HEK293T (cell line): ENCODE data around the gene PCBP3.
A peak's percentile ranks its signal among the peaks of the same experiment; 100 is the strongest.

Source experiments
- CTCF ChIA-PET: fragments of 350-600 bp; formaldehyde crosslinking; extraction: SDS; loops from one replicate; lab custom pipeline; 2021; ENCODE audit warnings: antibody characterized with exemption, inconsistent platforms; lab: Yijun Ruan, JAX
- POLR2A ChIA-PET: fragments of 350-600 bp; formaldehyde crosslinking; extraction: SDS; loops from one replicate; lab custom pipeline; 2020; ENCODE audit warnings: antibody characterized with exemption, inconsistent platforms; lab: Yijun Ruan, JAX
- DNase-seq: peaks from one replicate; pipeline ENCODE4 v3.0.0; 2012; ENCODE audit warnings: mixed read lengths; ENCODE audit errors: extremely low spot score
- ARNT ChIP-seq: fragments of 450-650 bp; IDR thresholded peaks from 2 replicates; pipeline ENCODE4 v1.6.1; 2017; ENCODE audit warnings: mild to moderate bottlenecking
- BHLHE40 ChIP-seq: fragments of 450-650 bp; IDR thresholded peaks from 2 replicates; pipeline ENCODE4 v1.6.1; 2016; ENCODE audit warnings: mild to moderate bottlenecking, moderate library complexity, borderline replicate concordance
- CTBP1 ChIP-seq: fragments of 450-650 bp; IDR thresholded peaks from 2 replicates; pipeline ENCODE4 v1.6.1; 2016; ENCODE audit warnings: borderline replicate concordance
- ELF4 ChIP-seq: fragments of 450-650 bp; IDR thresholded peaks from 2 replicates; pipeline ENCODE4 v1.6.1; 2017; ENCODE audit warnings: antibody characterized with exemption
- FOXA1 ChIP-seq: fragments of 450-650 bp; IDR thresholded peaks from 2 replicates; pipeline ENCODE4 v1.6.1; 2016; ENCODE audit warnings: mild to moderate bottlenecking
- FOXK2 ChIP-seq: fragments of 450-650 bp; IDR thresholded peaks from 2 replicates; pipeline ENCODE4 v1.6.1; 2016; ENCODE audit warnings: mild to moderate bottlenecking
- FOXM1 ChIP-seq: fragments of 450-650 bp; IDR thresholded peaks from 2 replicates; pipeline ENCODE4 v1.6.1; 2017; ENCODE audit warnings: mild to moderate bottlenecking, borderline replicate concordance
- HDGF ChIP-seq: fragments of 450-650 bp; IDR thresholded peaks from 2 replicates; pipeline ENCODE4 v1.6.1; 2017; ENCODE audit warnings: antibody characterized with exemption, borderline replicate concordance
- L3MBTL2 ChIP-seq: fragments of 450-650 bp; conservative IDR thresholded peaks from 2 replicates; pipeline ENCODE4 v1.6.1; 2016; ENCODE audit warnings: mild to moderate bottlenecking
- LEF1 ChIP-seq: fragments of 450-650 bp; IDR thresholded peaks from 2 replicates; pipeline ENCODE4 v1.6.1; 2017; ENCODE audit warnings: mild to moderate bottlenecking, borderline replicate concordance
- NFRKB ChIP-seq: fragments of 450-650 bp; IDR thresholded peaks from 2 replicates; pipeline ENCODE4 v1.6.1; 2016; ENCODE audit warnings: mild to moderate bottlenecking, moderate library complexity
- PKNOX1 ChIP-seq: fragments of 450-650 bp; IDR thresholded peaks from 2 replicates; pipeline ENCODE4 v1.6.1; 2016
- SP1 ChIP-seq: fragments of 450-650 bp; IDR thresholded peaks from 2 replicates; pipeline ENCODE4 v1.6.1; 2017
- SUZ12 ChIP-seq: fragments of 450-650 bp; IDR thresholded peaks from 2 replicates; pipeline ENCODE4 v1.6.1; 2016; ENCODE audit warnings: mild to moderate bottlenecking
- TARDBP ChIP-seq: fragments of 450-650 bp; IDR thresholded peaks from 2 replicates; pipeline ENCODE4 v1.6.1; 2016
- ZNF384 ChIP-seq: fragments of 450-650 bp; IDR thresholded peaks from 2 replicates; pipeline ENCODE4 v1.6.1; 2016

The PCBP3 gene

GRCh38 chr21:45982758-45983648 is 339.5 kb downstream of the PCBP3 start:
- no peak for TF ChIP-seq SP1
- POLR2A ChIA-PET, result interaction anchor here (0.9 to 1.5 kb wide), 3 partner anchors 10 to 160 kb away, joined by 3 to 8 read pairs (median 3); no protein-coding TSS in a partner anchor
- no peak for DNase-seq
- CTCF ChIA-PET, result interaction anchor here (0.6 to 1.0 kb wide), 2 partner anchors 9 to 12 kb away, joined by 3 read pairs; no protein-coding TSS in a partner anchor

GRCh38 chr21:45983649-45983965 is 340.1 kb downstream of the PCBP3 start:
- ChIA-PET POLR2A (no interaction called here), CTCF (no interaction called here)
- no peak for DNase-seq

GRCh38 chr21:45983981-45984551 is 340.5 kb downstream of the PCBP3 start:
- TF ChIP-seq FOXK2 (no peak), ELF4 (no peak), ARNT (no peak), LEF1 (no peak), HDGF (no peak)
- ChIA-PET POLR2A (no interaction called here), CTCF (no interaction called here)

More at GRCh38 chr21:45983649-45983965, 340.1 kb downstream of the PCBP3 start:
- TF ChIP-seq ARNT (no peak), LEF1 (no peak), ELF4 (no peak), PKNOX1 (no peak), NFRKB (no peak), ZNF384 (no peak), FOXA1 (no peak), FOXK2 (no peak), TARDBP (no peak), SUZ12 (no peak), FOXM1 (no peak)

GRCh38 chr21:45984584-45985095 is 341.1 kb downstream of the PCBP3 start:
- DNase-seq, result no peak
- TF ChIP-seq CTBP1 (0 out of 2 replicates have a peak, but pooled peaks have one; percentile 8), FOXM1 (no peak)
- ChIA-PET CTCF (no interaction called here), POLR2A (no interaction called here)

More at GRCh38 chr21:45983981-45984551, 340.5 kb downstream of the PCBP3 start:
- DNase-seq, result no peak

- CTCF ChIA-PET, result no interaction called here
- POLR2A ChIA-PET, result no interaction called here
- no peak for DNase-seq
- TF ChIP-seq FOXA1, result no peak
- no peak for TF ChIP-seq L3MBTL2
- TF ChIP-seq FOXK2, result no peak
- no peak for TF ChIP-seq SP1
- no peak for TF ChIP-seq TARDBP
- TF ChIP-seq BHLHE40, result no peak
- no peak for TF ChIP-seq SUZ12
- no peak for TF ChIP-seq ZNF384
- TF ChIP-seq HDGF, result no peak
- no peak for TF ChIP-seq PKNOX1
- no peak for TF ChIP-seq NFRKB
Observed at GRCh38 chr21:45985471-45986315, 342.2 kb downstream of the PCBP3 start.

- ChIA-PET CTCF (no interaction called here), POLR2A (no interaction called here)
- no peak for DNase-seq
- TF ChIP-seq FOXA1 (no peak), ARNT (no peak), LEF1 (no peak), PKNOX1 (no peak), BHLHE40 (no peak), SUZ12 (no peak), FOXM1 (no peak), FOXK2 (no peak)
Observed at GRCh38 chr21:45986316-45987051, 343.0 kb downstream of the PCBP3 start.
